Measurements from ENCODE around the gene FRMD5. TPM values are rescaled to one million over a fixed set of nuclear protein-coding genes. Genes with fewer than 3 reads are reported as not detected.
"Not testable (repeated sequence)": the region's sequence is repeated elsewhere in the genome, so short reads cannot be mapped to it uniquely, and the experiment has no call there.

FRMD5 gene
- total RNA-seq, 2 donors from 2014 or later = 0.33 to 0.37 TPM

DNA sequence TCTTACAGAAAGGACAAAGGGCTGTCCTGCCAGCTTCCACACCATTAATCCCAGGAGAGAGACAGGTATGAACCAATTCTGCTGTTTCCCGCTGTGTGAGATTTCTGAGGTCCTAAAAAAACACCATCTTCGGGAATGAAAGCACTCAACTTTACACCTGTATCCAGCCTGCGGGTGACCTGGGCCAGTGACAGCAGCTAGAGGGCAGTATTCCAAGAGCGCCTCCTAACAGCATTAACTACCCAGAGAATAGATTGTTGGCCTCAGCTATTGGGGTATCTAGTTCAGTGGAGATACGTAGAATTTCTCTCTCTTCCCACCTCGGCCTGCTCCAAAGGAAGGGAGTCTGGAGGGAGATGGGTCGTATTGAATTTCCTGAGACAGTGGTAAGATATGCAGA is 313.1 kb downstream of the FRMD5 start:
- intact Hi-C loops (cut with DNase I) = loop anchor here in 1 of 2 donors (10.0 kb wide), 1 partner anchor 353 kb away; no protein-coding TSS in a partner anchor
- no peak for DNase-seq (ENCODE audit: low spot score)

DNA sequence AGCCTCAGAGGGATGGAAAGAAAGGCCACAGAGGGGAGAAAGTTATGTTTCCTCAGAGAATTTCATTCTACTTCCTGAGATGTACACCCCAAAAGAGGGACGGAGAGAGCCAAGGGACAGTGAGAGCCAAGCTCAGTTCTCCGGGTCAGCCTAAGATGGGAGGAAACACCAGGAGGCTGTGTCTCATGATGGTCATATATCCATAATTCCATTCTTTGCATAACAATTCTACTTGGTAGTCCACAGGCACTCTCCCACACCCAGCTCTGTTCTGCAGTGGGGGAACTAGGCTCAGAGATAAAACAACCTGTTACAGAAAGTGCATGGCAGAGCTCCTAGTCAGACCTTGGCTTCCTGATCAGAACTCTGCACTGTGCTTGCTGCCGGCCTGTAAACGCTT is 313.8 kb downstream of the FRMD5 start:
- intact Hi-C loops (cut with DNase I) = loop anchor here in 1 of 2 donors (10.0 kb wide), 1 partner anchor 354 kb away; no protein-coding TSS in a partner anchor
- peak; percentile 13 for DNase-seq (ENCODE audit: low spot score)

- peak; percentile 36 for DNase-seq (ENCODE audit: low spot score)
Observed at GRCh38 chr15:43880406-43881194, 314.5 kb downstream of the FRMD5 start.

DNA sequence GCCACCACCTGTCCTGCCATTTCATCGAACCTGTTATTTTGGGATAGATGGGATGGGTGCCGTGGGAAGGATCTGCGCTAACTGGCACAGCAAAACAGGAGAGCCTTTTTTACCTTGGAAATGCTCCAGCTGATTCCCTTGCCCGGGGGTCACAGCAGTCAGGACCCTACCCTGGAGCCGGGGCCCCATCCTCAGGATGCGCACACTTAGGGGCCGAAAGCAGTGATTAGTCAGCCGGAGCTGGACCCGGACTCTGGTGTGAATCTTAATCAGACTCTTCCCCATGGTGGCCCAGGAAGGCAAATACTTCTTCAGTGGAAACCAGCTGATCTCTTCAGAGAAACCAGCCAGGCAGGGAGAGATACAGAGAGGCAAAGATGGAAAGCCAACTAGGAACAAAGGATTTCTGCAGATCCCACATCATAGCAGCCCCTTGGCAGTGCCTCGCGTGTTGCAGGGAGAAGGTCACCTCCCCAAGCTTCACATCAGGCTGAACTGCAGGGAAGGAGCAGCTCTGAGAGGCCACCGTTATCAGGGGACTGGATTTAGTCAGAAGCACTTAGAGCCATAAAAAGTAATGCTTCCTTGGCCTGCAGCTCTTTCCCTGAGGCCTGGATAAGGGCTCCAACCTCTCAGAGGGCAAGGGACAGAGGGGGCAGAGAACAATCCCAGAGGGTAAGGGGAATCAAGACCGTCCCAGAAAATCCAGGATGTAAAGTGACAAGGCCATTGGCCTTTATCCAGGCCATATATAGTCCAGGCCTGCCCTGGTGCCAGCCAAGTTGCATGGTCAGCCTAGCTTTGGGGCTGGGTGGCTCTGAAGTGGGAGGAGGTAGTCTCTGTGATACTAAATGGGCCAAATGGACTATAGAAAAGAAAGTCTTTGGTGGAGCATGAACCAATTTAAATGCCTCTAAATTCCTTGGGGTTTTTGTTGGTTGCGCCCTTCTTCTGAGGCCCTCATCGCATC is 315.4 kb downstream of the FRMD5 start:
- DNase-seq (ENCODE audit: low spot score) = peak; percentile 43
- intact Hi-C loops (cut with DNase I) = loop anchor here in 1 of 2 donors (10.0 kb wide), 1 partner anchor 355 kb away; no protein-coding TSS in a partner anchor

More at GRCh38 chr15:43880406-43881194, 314.5 kb downstream of the FRMD5 start:
- intact Hi-C loops (cut with DNase I) = loop anchor here in 1 of 2 donors (10.0 kb wide), 1 partner anchor 354 kb away; no protein-coding TSS in a partner anchor

- intact Hi-C loops (cut with DNase I) = no loop called here
- no peak for DNase-seq (ENCODE audit: low spot score)
Observed at GRCh38 chr15:43878446-43878845, 316.6 kb downstream of the FRMD5 start.

- intact Hi-C loops (cut with DNase I) = no loop called here
Observed at GRCh38 chr15:43877371-43877770, 317.7 kb downstream of the FRMD5 start.

DNA sequence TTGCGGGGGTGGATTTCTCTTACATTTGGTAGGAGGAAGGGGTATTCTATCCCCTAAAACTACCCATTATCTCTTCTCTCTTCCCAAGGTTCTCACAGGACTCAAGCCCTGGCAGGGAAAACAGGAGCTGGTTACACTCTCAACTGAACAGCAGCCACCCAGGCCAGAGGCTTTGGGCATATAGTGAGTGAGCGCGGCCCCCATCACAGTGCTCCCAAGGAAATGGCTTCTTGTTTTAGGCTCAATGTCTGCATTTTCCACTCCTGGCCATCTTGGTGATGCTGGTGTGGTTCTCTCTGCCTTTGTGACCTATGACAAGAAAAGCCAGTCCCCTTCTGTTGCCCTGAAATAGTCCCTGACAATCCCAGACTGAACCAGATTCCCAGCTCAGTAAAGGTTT is 318.2 kb downstream of the FRMD5 start:
- intact Hi-C loops (cut with DNase I) = no loop called here
- peak; percentile 72 for DNase-seq (ENCODE audit: low spot score)

More at GRCh38 chr15:43877371-43877770, 317.7 kb downstream of the FRMD5 start:
- DNase-seq (ENCODE audit: low spot score) = peak; percentile 51

DNA sequence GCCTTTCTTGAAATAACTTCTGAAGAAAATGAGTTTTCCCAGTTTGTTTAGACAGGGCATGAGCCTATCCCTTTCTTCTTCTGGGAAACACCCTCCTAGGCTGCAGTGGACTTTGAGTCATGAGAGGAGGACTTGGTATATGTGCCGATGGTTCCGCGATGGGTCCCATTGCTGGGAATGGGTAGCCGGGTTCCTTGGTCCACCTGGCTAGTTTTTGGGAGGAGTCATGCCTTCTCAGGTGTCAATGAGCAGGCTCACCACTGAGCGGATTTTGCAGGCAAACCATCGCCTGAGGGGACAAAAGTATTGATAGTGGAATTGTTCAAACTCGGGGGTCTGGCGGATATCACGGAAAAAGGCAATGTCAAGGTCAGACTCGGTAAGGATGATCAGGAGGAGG is 321.4 kb downstream of the FRMD5 start:
- intact Hi-C loops (cut with DNase I) = no loop called here

GRCh38 chr15:43872416-43873020 is 322.6 kb downstream of the FRMD5 start:
- intact Hi-C loops (cut with DNase I) = no loop called here
- DNase-seq (ENCODE audit: low spot score) = peak; percentile 28

More for the DNA sequence above, 321.4 kb downstream of the FRMD5 start:
- peak; percentile 40 for DNase-seq (ENCODE audit: low spot score)

DNA sequence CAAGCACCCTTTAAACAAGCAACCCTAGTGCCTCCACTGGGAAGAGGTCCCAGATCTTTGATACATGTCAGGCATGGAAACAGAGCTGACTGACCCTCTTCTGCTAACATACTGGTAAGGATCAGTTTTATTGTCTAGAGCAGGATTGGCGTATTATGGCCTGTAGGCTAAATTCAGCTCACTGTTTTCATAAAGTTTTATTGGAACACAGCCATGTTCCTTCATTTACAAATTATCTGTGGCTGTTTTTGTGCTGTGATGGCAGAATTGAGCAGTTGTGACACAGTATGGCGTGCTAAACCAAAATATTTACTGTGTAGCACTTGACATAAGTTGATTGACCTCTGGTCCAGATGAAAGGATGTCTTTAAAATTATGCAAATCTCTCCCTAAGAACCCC is 323.2 kb downstream of the FRMD5 start:
- DNase-seq (ENCODE audit: low spot score) = no peak
- intact Hi-C loops (cut with DNase I) = no loop called here

DNA sequence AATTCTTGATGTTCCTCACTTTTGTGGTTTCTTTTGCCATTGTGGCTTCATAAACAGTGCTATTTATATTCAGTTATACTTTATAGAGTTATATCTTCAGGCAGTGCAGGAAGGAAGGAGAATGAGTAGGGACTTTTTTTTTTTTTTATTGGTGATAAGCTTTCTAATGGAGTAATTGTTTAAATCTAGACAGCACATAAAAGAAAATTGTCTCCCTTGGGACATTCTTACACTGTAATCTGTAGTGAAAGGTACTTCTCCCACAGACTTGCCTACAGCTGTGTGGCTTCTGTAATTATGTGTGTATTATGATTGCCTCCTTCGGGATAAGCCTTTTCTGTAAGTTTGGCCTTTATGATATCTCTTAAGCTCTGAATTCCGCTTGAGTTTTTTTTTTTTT is 326.7 kb downstream of the FRMD5 start:
- no peak for DNase-seq (ENCODE audit: low spot score)
- intact Hi-C loops (cut with DNase I) = no loop called here

- intact Hi-C loops (cut with DNase I) = no loop called here
- peak; percentile 62 for DNase-seq (ENCODE audit: low spot score)
Observed at GRCh38 chr15:43867096-43867495, 328.0 kb downstream of the FRMD5 start.

- intact Hi-C loops (cut with DNase I) = not testable (repeated sequence)
- DNase-seq (ENCODE audit: low spot score) = peak; percentile 46
Observed at GRCh38 chr15:43866636-43867035, 328.4 kb downstream of the FRMD5 start.

DNA sequence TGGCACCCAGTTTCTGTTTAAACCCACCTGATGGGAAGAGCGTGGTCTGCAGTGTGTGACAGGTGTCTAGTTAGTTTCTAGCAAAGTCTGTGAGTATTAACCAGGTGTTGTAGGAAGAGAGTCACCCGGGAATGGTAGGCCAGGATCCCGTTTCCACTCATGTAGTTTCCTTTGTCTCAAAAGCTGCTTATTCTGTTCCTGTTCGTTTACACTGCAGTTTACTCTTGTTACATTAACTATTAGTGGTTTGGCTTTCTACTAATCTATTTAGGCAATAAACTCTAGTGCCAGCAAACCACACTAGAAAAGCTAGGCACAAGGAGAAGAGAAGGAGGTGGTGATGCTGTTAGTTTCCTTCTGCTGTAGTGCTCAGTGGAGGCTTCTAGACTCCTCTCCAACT is 335.5 kb downstream of the FRMD5 start:
- intact Hi-C loops (cut with DNase I) = no loop called here
- DNase-seq (ENCODE audit: low spot score) = no peak

GRCh38 chr15:43854801-43855200 is 340.3 kb downstream of the FRMD5 start:
- intact Hi-C loops (cut with DNase I) = no loop called here
- DNase-seq (ENCODE audit: low spot score) = no peak

DNA sequence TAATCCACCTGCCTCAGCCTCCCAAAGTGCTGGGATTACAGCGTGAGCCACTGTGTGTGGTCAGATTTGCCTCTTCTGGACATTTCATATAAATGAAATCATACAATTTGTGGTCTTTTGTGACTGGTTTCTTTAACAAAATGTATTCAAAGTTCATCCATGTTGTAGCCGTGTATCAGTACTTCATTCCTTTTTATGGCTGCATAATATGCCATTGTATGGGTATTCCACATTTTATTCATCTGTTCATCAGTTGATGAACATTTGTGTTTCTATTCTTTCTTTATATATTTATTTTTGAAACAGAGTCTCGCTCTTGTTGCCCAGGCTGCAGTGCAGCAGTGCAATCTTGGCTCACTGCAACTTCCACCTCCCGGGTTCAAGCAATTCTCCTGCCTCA is 342.5 kb downstream of the FRMD5 start:
- intact Hi-C loops (cut with DNase I) = no loop called here
- DNase-seq (ENCODE audit: low spot score) = no peak

DNA sequence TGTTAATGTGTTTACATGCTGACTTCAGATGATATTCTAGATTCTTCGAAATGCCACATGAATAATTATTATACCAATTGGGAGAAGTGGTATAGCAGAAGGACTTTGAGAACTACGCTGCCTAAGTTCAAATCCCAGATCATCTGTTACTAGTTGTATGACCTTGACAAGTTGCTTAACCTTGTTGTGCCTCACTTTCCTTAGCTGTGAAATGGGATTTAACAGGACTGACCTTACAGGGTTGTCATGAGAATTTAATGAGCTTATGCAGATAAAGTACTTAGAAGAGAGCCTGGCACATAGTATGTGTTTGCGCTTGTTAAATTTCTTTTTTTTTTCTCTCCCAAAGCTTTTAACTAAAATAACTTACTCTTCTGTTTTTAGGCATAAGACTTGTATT is 343.8 kb downstream of the FRMD5 start:
- DNase-seq (ENCODE audit: low spot score) = no peak
- intact Hi-C loops (cut with DNase I) = no loop called here

- intact Hi-C loops (cut with DNase I) = no loop called here
- no peak for DNase-seq (ENCODE audit: low spot score)
Observed at GRCh38 chr15:43845421-43845820, 349.6 kb downstream of the FRMD5 start.

DNA sequence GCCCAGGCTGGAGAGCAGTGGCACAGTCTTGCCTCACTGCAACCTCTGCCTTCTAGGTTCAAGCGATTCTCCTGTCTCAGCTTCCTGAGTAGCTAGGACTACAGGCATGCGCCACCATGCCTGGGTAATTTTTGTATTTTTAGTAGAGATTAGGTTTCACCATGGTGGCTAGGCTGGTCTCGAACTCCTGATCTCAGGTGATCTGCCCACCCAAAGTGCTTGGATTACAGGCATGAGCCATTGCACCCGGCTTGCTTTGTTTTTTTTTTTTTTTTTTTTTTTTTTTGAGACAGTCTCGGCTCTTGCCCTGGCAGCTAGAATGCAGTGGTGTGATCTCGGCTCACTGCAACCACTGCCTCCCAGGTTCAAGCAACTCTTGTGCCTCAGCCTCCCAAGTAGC is 362.6 kb downstream of the FRMD5 start:
- intact Hi-C loops (cut with DNase I) = not testable (repeated sequence)

More for the DNA sequence above, 362.6 kb downstream of the FRMD5 start:
- DNase-seq (ENCODE audit: low spot score) = not testable (repeated sequence)
